Esophagus squamous epithelium (tissue), 5 donors: ENCODE data around the gene KRTAP10-2. TPM values are rescaled to one million over a fixed set of nuclear protein-coding genes. Genes with fewer than 3 reads are reported as not detected.
"Not testable (repeated sequence)": the region's sequence is repeated elsewhere in the genome, so short reads cannot be mapped to it uniquely, and the experiment has no call there.

Experiments used
- DNase-seq: peaks from one replicate; lab custom pipeline; 2025; lab: John Stamatoyannopoulos, UW
- H3K27ac ChIP-seq, 4 donors: fragments of 200-600 bp; sonication (generic); one replicate each; pipeline ENCODE4 v1.5.1; 2016 to 2019; ENCODE audit warnings: mild to moderate bottlenecking in 1 of 4
- H3K27me3 ChIP-seq, 4 donors: fragments of 200-600 bp; sonication (generic); 1 replicate in 3 of 4; 2 replicates in 1 of 4; pipeline versions ENCODE4 v1.5.1 to v1.6.0; 2017 to 2021; ENCODE audit warnings: antibody characterized with exemption in 1 of 4
- H3K36me3 ChIP-seq, 3 donors: fragments of 200-600 bp; sonication (generic); one replicate each; pipeline ENCODE4 v1.5.1; 2016 to 2019
- H3K4me1 ChIP-seq, 3 donors: fragments of 200-600 bp; sonication (generic); one replicate each; pipeline ENCODE4 v1.5.1; 2017 to 2019
- H3K4me3 ChIP-seq, 4 donors: fragments of 200-600 bp; sonication (generic); 1 replicate in 3 of 4; 2 replicates in 1 of 4; pipeline ENCODE4 v1.5.1; 2016 to 2019; ENCODE audit warnings: mild to moderate bottlenecking in 2 of 4, moderate library complexity in 1 of 4
- H3K9me3 ChIP-seq, 3 donors: fragments of 200-600 bp; sonication (generic); one replicate each; pipeline ENCODE4 v1.5.1; 2016 to 2019
- POLR2A ChIP-seq, 4 donors: fragments of 450-650 bp; IDR thresholded peaks; one replicate each; pipeline ENCODE4 v1.6.1; 2017; ENCODE audit warnings: antibody characterized with exemption in 4 of 4, mild to moderate bottlenecking in 4 of 4, moderate library complexity in 3 of 4
- WGBS, 2 donors: methylation state at CpG; one replicate each; pipeline ENCODE4 v1.1.5; 2018; 5-methylcytosine and 5-hydroxymethylcytosine counted together
- intact Hi-C: fragments of 100-400 bp; cut with DNase I; formaldehyde crosslinking; loops from one replicate; pipeline ENCODE4 v1.15.0; 2022
- total RNA-seq, 4 donors: library from RNA; depleted of rRNA; stranded (reverse); fragments of >200 nt; gene quantifications; one replicate each; pipeline ENCODE4 v1.1.0, GENCODE V29; 2016
- TF ChIP-seq, protein P1 (sequence below), 6 experiments: fragments of 450-650 bp in 4 of 6; fragments of 200-600 bp in 2 of 6; sonication (generic) in 2 of 6; IDR thresholded peaks; one replicate each; pipeline ENCODE4 v1.5.1; 2016 to 2019; ENCODE audit warnings: antibody characterized with exemption in 6 of 6, mild to moderate bottlenecking in 4 of 6, moderate library complexity in 4 of 6
- donor health status: DM: yes; HTN: yes; CAD: no.

Gene KRTAP10-2
- total RNA-seq, 4 donors from 2014 or later: not detected

DNA sequence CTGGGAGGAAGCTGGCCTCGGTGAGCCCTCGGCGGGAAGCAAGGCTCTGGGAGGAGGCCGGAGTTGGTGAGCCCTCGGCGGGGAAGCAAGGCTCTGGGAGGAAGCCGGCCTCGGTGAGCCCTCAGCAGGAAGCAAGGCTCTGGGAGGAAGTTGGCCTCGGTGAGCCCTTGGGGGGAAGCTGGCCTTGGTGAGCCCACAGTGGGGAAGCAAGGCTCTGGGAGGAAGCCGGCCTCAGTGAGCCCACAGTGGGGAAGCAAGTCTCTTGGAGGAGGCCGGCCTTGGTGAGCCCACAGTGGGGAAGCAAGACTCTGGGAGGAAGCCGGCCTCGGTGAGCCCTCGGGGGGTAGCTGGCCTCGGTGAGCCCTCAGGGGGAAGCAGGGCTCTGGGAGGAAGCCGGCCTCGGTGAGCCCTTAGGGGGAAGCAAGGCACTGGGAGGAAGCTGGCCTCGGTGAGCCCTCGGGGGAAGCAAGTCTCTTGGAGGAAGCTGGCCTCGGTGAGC, 47.4 kb downstream of the KRTAP10-2 start:
- no peaks in the 10 kb centered on the region for H3K36me3 ChIP-seq

DNA sequence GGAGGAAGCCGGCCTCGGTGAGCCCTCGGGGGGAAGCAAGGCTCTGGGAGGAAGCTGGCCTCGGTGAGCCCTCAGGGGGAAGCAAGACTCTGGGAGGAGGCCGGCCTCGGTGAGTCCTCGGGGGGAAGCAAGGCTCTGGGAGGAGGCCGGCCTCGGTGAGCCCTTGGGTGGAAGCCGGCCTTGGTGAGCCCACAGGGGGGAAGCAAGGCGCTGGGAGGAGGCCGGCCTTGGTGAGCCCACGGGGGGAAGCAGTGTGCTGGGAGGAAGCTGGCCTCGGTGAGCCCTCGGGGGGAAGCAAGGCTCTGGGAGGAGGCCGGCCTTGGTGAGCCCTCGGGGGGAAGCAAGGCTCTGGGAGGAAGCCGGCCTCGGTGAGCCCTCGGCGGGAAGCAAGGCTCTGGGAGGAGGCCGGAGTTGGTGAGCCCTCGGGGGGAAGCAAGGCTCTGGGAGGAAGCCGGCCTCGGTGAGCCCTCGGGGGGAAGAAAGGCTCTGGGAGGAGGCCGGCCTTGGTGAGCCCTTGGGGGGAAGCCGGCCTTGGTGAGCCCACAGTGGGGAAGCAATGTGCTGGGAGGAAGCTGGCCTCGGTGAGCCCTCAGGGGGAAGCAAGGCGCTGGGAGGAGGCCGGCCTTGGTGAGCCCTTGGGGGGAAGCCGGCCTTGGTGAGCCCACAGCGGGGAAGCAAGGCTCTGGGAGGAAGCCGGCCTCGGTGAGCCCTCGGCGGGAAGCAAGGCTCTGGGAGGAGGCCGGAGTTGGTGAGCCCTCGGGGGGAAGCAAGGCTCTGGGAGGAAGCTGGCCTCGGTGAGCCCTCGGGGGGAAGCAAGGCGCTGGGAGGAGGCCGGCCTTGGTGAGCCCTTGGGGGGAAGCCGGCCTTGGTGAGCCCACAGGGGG, 48.1 kb downstream of the KRTAP10-2 start:
- H3K36me3 ChIP-seq, H3K27ac ChIP-seq, intact Hi-C loops, DNase-seq, H3K4me1 ChIP-seq, H3K4me3 ChIP-seq, H3K9me3 ChIP-seq: not testable (repeated sequence)
- peaks cover 0 to 70% (median 2%) of the 10 kb centered on the region in 4 donors for H3K27me3 ChIP-seq
- WGBS, 2 donors: 63 to 78% methylated on average over 15 to 18 of the region's 44 CpGs

More for the DNA sequence above, 47.4 kb downstream of the KRTAP10-2 start:
- H3K27me3 ChIP-seq: peaks cover 0 to 70% (median 2%) of the 10 kb centered on the region in 4 donors
- no peak for TF ChIP-seq POLR2A (IDR thresholded peaks at IDR 0.05)
- TF ChIP-seq, protein P1, sequence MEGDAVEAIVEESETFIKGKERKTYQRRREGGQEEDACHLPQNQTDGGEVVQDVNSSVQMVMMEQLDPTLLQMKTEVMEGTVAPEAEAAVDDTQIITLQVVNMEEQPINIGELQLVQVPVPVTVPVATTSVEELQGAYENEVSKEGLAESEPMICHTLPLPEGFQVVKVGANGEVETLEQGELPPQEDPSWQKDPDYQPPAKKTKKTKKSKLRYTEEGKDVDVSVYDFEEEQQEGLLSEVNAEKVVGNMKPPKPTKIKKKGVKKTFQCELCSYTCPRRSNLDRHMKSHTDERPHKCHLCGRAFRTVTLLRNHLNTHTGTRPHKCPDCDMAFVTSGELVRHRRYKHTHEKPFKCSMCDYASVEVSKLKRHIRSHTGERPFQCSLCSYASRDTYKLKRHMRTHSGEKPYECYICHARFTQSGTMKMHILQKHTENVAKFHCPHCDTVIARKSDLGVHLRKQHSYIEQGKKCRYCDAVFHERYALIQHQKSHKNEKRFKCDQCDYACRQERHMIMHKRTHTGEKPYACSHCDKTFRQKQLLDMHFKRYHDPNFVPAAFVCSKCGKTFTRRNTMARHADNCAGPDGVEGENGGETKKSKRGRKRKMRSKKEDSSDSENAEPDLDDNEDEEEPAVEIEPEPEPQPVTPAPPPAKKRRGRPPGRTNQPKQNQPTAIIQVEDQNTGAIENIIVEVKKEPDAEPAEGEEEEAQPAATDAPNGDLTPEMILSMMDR (IDR thresholded peaks at IDR 0.05): no peak
- no peak overlapping the region for H3K27ac ChIP-seq
- no peaks in the 10 kb centered on the region for H3K4me1 ChIP-seq
- no peak overlapping the region for H3K4me3 ChIP-seq
- intact Hi-C loops: no loop called here
- no peaks in the 10 kb centered on the region for H3K9me3 ChIP-seq
- 68 to 94% methylated on average over 7 to 10 of the region's 20 CpGs for WGBS, 2 donors
- DNase-seq: no peak

DNA sequence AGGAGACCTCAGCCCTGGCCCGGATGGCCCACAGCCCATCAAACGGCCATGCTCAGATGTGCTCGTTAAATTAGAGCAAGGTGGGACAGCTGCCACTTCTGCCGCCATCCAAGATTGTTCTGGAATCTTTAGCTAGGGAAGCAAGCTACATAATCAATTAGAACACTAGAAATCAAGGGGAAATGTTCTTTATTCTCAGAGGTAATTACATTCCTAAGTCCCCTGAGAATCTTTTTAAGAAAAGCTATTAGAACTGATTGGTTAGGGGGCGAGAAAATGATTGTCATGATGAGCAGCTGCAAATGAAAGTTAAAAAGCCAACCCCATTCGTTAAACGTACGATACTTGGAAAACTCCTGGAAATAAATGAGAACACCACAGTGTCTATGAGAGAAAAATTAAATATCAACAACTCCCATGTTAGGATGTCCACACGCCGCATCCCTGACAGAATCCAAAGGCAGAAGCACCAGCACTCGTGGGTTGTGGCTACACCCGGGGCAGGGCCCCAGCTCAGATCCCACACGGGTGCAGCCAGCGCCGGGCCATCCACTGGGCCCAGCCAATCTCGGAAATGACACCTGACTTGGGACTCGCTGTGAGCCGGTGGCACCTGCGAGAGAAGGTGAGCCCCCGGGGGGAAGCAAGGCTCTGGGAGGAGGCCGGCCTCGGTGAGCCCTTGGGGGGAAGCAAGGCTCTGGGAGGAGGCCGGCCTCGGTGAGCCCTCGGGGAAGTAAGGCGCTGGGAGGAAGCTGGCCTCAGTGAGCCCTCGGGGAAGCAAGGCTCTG, 48.9 kb downstream of the KRTAP10-2 start:
- Histone ChIP-seq H3K4me3 (no peak overlapping the region), H3K4me1 (peaks cover 0 to 9% (median 0%) of the 10 kb centered on the region in 3 donors), H3K27me3 (peaks cover 0 to 69% (median 2%) of the 10 kb centered on the region in 4 donors), H3K36me3 (no peaks in the 10 kb centered on the region), H3K9me3 (no peaks in the 10 kb centered on the region), H3K27ac (no peak overlapping the region)
- no peak for TF ChIP-seq POLR2A (IDR thresholded peaks at IDR 0.05)
- TF ChIP-seq, protein P1 (IDR thresholded peaks at IDR 0.05): no peak
- WGBS, 2 donors: 87 to 89% methylated on average over 19 of the region's 27 CpGs
- intact Hi-C loops: no loop called here
- DNase-seq: no peak

Other genes starting within 250 kb of the KRTAP10-2 start
- 10 to 100 TPM in 2 of 4 donors, 1 to 10 TPM in 2; 7.9 to 21.8 (median 13.7) TPM for gene CFAP410, start 212.1 kb downstream of the KRTAP10-2 start, total RNA-seq
- gene TRPM2, start 197.9 kb downstream of the KRTAP10-2 start, total RNA-seq: 1 to 10 TPM in 3 of 4 donors, under 1 TPM in 1; 0.40 to 6.9 (median 2.5) TPM
- gene LRRC3, start 96.0 kb downstream of the KRTAP10-2 start, total RNA-seq: 1 to 10 TPM in 2 of 4 donors, under 1 TPM in 2; 0.57 to 2.9 (median 1.1) TPM
- gene KRTAP10-1, start 11.3 kb downstream of the KRTAP10-2 start, total RNA-seq: not detected
- not detected for gene KRTAP10-3, start 7.3 kb upstream of the KRTAP10-2 start, total RNA-seq
- gene KRTAP10-4, start 22.2 kb upstream of the KRTAP10-2 start, total RNA-seq: not detected
- not detected for gene KRTAP10-5, start 29.1 kb upstream of the KRTAP10-2 start, total RNA-seq
- gene KRTAP10-6, start 41.0 kb upstream of the KRTAP10-2 start, total RNA-seq: not detected
- gene KRTAP10-7, start 49.1 kb upstream of the KRTAP10-2 start, total RNA-seq: not detected
- gene KRTAP10-8, start 60.6 kb upstream of the KRTAP10-2 start, total RNA-seq: not detected
- not detected for gene KRTAP10-9, start 75.6 kb upstream of the KRTAP10-2 start, total RNA-seq
- not detected for gene KRTAP10-10, start 85.9 kb upstream of the KRTAP10-2 start, total RNA-seq
- not detected for gene KRTAP10-11, start 94.9 kb upstream of the KRTAP10-2 start, total RNA-seq
- gene KRTAP12-4, start 103.2 kb upstream of the KRTAP10-2 start, total RNA-seq: not detected
- not detected for gene KRTAP12-3, start 106.4 kb upstream of the KRTAP10-2 start, total RNA-seq
- gene KRTAP12-2, start 115.4 kb upstream of the KRTAP10-2 start, total RNA-seq: not detected
- not detected for gene KRTAP12-1, start 130.7 kb upstream of the KRTAP10-2 start, total RNA-seq
- gene KRTAP10-12, start 145.7 kb upstream of the KRTAP10-2 start, total RNA-seq: not detected
- gene TSPEAR, start 160.1 kb upstream of the KRTAP10-2 start, total RNA-seq: not detected